Pulmonary artery endothelial cell (primary cell): ENCODE results near the gene FAAP100. TPM values are rescaled to one million over a fixed set of nuclear protein-coding genes. Genes with fewer than 3 reads are reported as not detected.
"Not testable (repeated sequence)": the region's sequence is repeated elsewhere in the genome, so short reads cannot be mapped to it uniquely, and the experiment has no call there.

Experiments
- DNase-seq: peaks from one replicate; pipeline ENCODE4 v3.0.0-alpha.2; 2011; ENCODE audit warnings: low read depth, low spot score
- total RNA-seq: library from RNA; depleted of rRNA; stranded (reverse); fragments of >200 nt; gene quantifications from 2 replicates; pipeline ENCODE4 v1.2.3, GENCODE V29; 2014

Gene FAAP100
- total RNA-seq, result 17.5 and 21.7 TPM in 2 replicates

- DNase-seq, result no peak
Observed at GRCh38 chr17:81552244-81553017, at the start of gene FAAP100. TSS of gene FAAP100 (minus strand) at chr17:81552353. CDS start at chr17:81552330, 23 bp downstream.

GRCh38 chr17:81601525-81602120, 49.5 kb upstream of the FAAP100 start:
- DNase-seq, result peak; percentile 54

- no peak for DNase-seq
Observed at GRCh38 chr17:81599719-81600486, 47.8 kb upstream of the FAAP100 start.

- DNase-seq, result no peak
Observed at GRCh38 chr17:81593105-81593871, 41.1 kb upstream of the FAAP100 start.

- DNase-seq, result no peak
Observed at GRCh38 chr17:81591971-81592370, 39.8 kb upstream of the FAAP100 start.

GRCh38 chr17:81590121-81590520, 38.0 kb upstream of the FAAP100 start:
- no peak for DNase-seq

- no peak for DNase-seq
Observed at GRCh38 chr17:81589612-81590011, 37.5 kb upstream of the FAAP100 start.

- no peak for DNase-seq
Observed at GRCh38 chr17:81586096-81586495, 33.9 kb upstream of the FAAP100 start.

- DNase-seq, result not testable (repeated sequence)
Observed at GRCh38 chr17:81584771-81585170, 32.6 kb upstream of the FAAP100 start.

- no peak for DNase-seq
Observed at GRCh38 chr17:81583589-81584342, 31.6 kb upstream of the FAAP100 start.

- no peak for DNase-seq
Observed at GRCh38 chr17:81582749-81583148, 30.6 kb upstream of the FAAP100 start.

GRCh38 chr17:81582341-81582740, 30.2 kb upstream of the FAAP100 start:
- no peak for DNase-seq

GRCh38 chr17:81581758-81582157, 29.6 kb upstream of the FAAP100 start:
- DNase-seq, result no peak

GRCh38 chr17:81580481-81580880, 28.3 kb upstream of the FAAP100 start:
- DNase-seq, result no peak

GRCh38 chr17:81579821-81580321, 27.7 kb upstream of the FAAP100 start:
- DNase-seq, result no peak

GRCh38 chr17:81579298-81579697, 27.1 kb upstream of the FAAP100 start:
- DNase-seq, result no peak

GRCh38 chr17:81578561-81579225, 26.5 kb upstream of the FAAP100 start:
- no peak for DNase-seq

GRCh38 chr17:81578038-81578441, 25.9 kb upstream of the FAAP100 start:
- no peak for DNase-seq

- DNase-seq, result no peak
Observed at GRCh38 chr17:81577278-81578000, 25.3 kb upstream of the FAAP100 start.
